OCI-LY1 (cell line): ENCODE measurements around the gene TM9SF4.

ENCODE experiments used
- H2AFZ ChIP-seq: fragments of 200-600 bp; sonication (generic), shearing (Covaris generic); 2 replicates; pipeline ENCODE4 v1.6.0; 2014; ENCODE audit warnings: antibody characterized with exemption, mild to moderate bottlenecking, low read length
- H3F3A ChIP-seq: fragments of 200-600 bp; sonication (generic), shearing (Covaris generic); 2 replicates; pipeline ENCODE4 v1.6.0; 2014; ENCODE audit warnings: mild to moderate bottlenecking, antibody characterized with exemption, low read length, moderate library complexity; ENCODE audit not compliant: insufficient read depth
- H3K27ac ChIP-seq: fragments of 200-600 bp; sonication (generic); 2 replicates; pipeline ENCODE4 v1.5.1; 2014; ENCODE audit warnings: low read length, mixed run types, mild to moderate bottlenecking, low read depth; ENCODE audit not compliant: poor library complexity, severe bottlenecking
- H3K27me3 ChIP-seq: fragments of 200-600 bp; sonication (generic); 2 replicates; pipeline ENCODE4 v1.6.0; 2014; ENCODE audit warnings: antibody characterized with exemption, mild to moderate bottlenecking, low read length, moderate library complexity; ENCODE audit not compliant: insufficient read depth
- H3K36me3 ChIP-seq: fragments of 200-600 bp; sonication (generic); 2 replicates; pipeline ENCODE4 v1.6.1; 2014; ENCODE audit warnings: mild to moderate bottlenecking, antibody characterized with exemption, low read length, moderate library complexity, mixed read lengths; ENCODE audit not compliant: insufficient read depth
- H3K4me1 ChIP-seq: fragments of 200-600 bp; sonication (generic); 2 replicates; pipeline ENCODE4 v1.5.1; 2014; ENCODE audit warnings: mild to moderate bottlenecking, low read length, moderate library complexity; ENCODE audit not compliant: insufficient read depth, severe bottlenecking
- H3K4me2 ChIP-seq: fragments of 200-600 bp; sonication (generic), shearing (Covaris generic); 2 replicates; pipeline ENCODE4 v1.6.1; 2014; ENCODE audit warnings: low read length
- H3K4me3 ChIP-seq: fragments of 200-600 bp; sonication (generic); 2 replicates; pipeline ENCODE4 v1.5.1; 2014; ENCODE audit warnings: low read length, low read depth, mild to moderate bottlenecking, mixed read lengths; ENCODE audit not compliant: poor library complexity, severe bottlenecking
- H3K79me2 ChIP-seq: fragments of 200-600 bp; shearing (Covaris generic); 2 replicates; pipeline ENCODE4 v1.6.1; 2016; ENCODE audit warnings: mixed run types, low read length, mixed read lengths; ENCODE audit not compliant: insufficient read depth
- H3K9ac ChIP-seq: fragments of 200-600 bp; sonication (generic), shearing (Covaris generic); 2 replicates; pipeline ENCODE4 v1.6.1; 2014; ENCODE audit warnings: mild to moderate bottlenecking, low read length, mixed read lengths
- H3K9me2 ChIP-seq: fragments of 200-600 bp; sonication (generic), shearing (Covaris generic); 2 replicates; pipeline ENCODE4 v1.6.1; 2014; ENCODE audit warnings: low read depth, mild to moderate bottlenecking, low read length, mixed read lengths
- H3K9me3 ChIP-seq: fragments of 200-600 bp; shearing (Covaris generic); 2 replicates; pipeline ENCODE4 v1.6.1; 2014; ENCODE audit warnings: low read length, mixed read lengths
- H4K20me1 ChIP-seq: fragments of 200-600 bp; sonication (generic), shearing (Covaris generic); 2 replicates; pipeline ENCODE4 v1.6.0; 2016; ENCODE audit warnings: mild to moderate bottlenecking, low read length; ENCODE audit not compliant: insufficient read depth
- CTCF ChIP-seq: fragments of 200-600 bp; sonication (generic), shearing (Covaris generic); IDR thresholded peaks from 2 replicates; pipeline ENCODE4 v1.5.1; 2017; ENCODE audit warnings: mild to moderate bottlenecking, antibody characterized with exemption, low read length, moderate library complexity, mixed read lengths
- EZH2 ChIP-seq: fragments of 200-600 bp; sonication (generic), shearing (Covaris generic); IDR thresholded peaks from 2 replicates; pipeline ENCODE4 v1.8.0; 2017; ENCODE audit warnings: borderline replicate concordance, mixed run types, mild to moderate bottlenecking, antibody characterized with exemption, low read length, moderate library complexity, mixed read lengths

TM9SF4 gene

GRCh38 chr20:32205843-32206759 is 96.6 kb downstream of the TM9SF4 start:
- Histone ChIP-seq H4K20me1 (0 out of 2 replicates have a peak, but pooled peaks cover 3% of the 10 kb centered on the region), H3K4me1 (peaks cover 47% of the 10 kb centered on the region), H3K36me3 (peaks cover 48% of the 10 kb centered on the region)

DNA sequence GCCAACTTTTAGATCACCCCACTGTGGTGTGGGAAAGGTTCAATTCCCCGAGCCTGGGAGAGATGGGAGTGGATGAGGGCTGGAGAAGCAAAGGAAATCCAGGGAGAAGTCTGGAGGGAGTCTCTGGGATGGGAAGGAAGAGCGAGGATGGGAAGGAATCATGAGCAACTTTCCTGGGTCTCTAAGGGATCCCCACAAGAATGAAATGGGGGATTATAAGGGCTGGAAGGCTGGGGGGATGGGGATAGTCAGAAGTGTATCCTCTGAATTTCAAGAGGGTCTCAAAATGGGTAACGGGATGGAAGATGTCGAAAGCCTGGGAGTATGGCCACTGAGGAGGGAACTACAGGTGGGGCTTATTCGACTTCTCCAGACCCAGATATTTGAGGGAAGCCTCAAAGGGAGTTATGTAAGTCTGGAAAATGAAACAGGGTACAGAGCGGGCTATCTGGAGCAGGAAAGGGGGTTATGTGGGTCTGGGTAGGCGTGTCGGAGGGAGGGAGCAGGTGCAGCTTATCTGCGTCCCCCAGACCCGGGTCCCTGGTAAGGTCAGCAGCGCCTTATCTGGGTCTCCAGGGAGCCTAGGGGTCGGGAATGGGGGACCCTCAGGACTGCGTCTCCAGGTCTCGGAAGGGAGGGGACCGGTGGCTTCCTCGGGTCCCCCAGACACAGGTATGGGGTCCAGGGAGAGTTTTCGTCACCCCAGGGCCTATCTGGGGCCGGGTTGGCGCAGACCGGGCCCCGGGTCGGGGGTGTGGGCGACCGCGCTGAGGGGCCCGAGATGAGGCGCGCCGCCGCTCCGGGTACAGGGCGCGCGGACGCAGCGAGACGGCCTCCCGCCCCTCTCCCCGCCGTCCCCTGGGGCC is 97.5 kb downstream of the TM9SF4 start:
- TF ChIP-seq EZH2 (no peak), CTCF (no peak)
- Histone ChIP-seq H3K27ac (peak overlapping the region; percentile 36), H3K36me3 (peaks cover 46% of the 10 kb centered on the region), H3K9me3 (no peaks in the 10 kb centered on the region), H4K20me1 (0 out of 2 replicates have a peak, but pooled peaks cover 3% of the 10 kb centered on the region), H3K9me2 (no peaks in the 10 kb centered on the region), H3K27me3 (no peaks in the 10 kb centered on the region), H3K4me3 (peak overlapping the region; percentile 100), H3K4me2 (peak overlapping the region; percentile 88), H3K79me2 (peaks cover 59% of the 10 kb centered on the region), H3K4me1 (peaks cover 47% of the 10 kb centered on the region), H3K9ac (peak overlapping the region; percentile 100), H2AFZ (no peak overlapping the region), H3F3A (no peaks in the 10 kb centered on the region)

More at GRCh38 chr20:32205843-32206759, 96.6 kb downstream of the TM9SF4 start:
- Histone ChIP-seq H3K27ac (peak overlapping the region; percentile 36), H3K79me2 (peaks cover 64% of the 10 kb centered on the region), H2AFZ (no peak overlapping the region), H3K9ac (peak overlapping the region; percentile 100), H3F3A (no peaks in the 10 kb centered on the region), H3K27me3 (no peaks in the 10 kb centered on the region), H3K4me3 (peak overlapping the region; percentile 100), H3K4me2 (peak overlapping the region; percentile 88), H3K9me3 (no peaks in the 10 kb centered on the region), H3K9me2 (no peaks in the 10 kb centered on the region)
- TF ChIP-seq CTCF (no peak), EZH2 (no peak)

GRCh38 chr20:32207626-32208498 is 98.3 kb downstream of the TM9SF4 start, which contains the start of the genes PLAGL2 and POFUT1:
TSS of gene PLAGL2 (minus strand) at chr20:32207743. CDS start at chr20:32202178, 5,565 bp downstream.
TSS of gene POFUT1 (plus strand) at chr20:32207880. CDS start at chr20:32207942, 62 bp downstream.
- Histone ChIP-seq H3K9me2 (no peaks in the 10 kb centered on the region), H3K36me3 (peaks cover 49% of the 10 kb centered on the region), H3K4me3 (peak within 1 kb of the TSS; percentile 100), H3K9ac (peak within 1 kb of the TSS; percentile 100), H3K9me3 (no peaks in the 10 kb centered on the region), H3F3A (no peaks in the 10 kb centered on the region), H3K79me2 (peaks cover 51% of the 10 kb centered on the region), H3K4me1 (peaks cover 47% of the 10 kb centered on the region), H4K20me1 (0 out of 2 replicates have a peak, but pooled peaks cover 3% of the 10 kb centered on the region), H3K27ac (peak within 1 kb of the TSS; percentile 36), H3K27me3 (no peaks in the 10 kb centered on the region), H3K4me2 (peak within 1 kb of the TSS; percentile 88), H2AFZ (peak within 1 kb of the TSS; percentile 75; the same call in 1 of the 2 replicates)
- TF ChIP-seq EZH2 (no peak), CTCF (peak; percentile 19; the same call in 1 of the 2 replicates)
